Measurements from ENCODE around the gene ENG. TPM values are rescaled to one million over a fixed set of nuclear protein-coding genes. Genes with fewer than 3 reads are reported as not detected.
"Not testable (repeated sequence)": the region's sequence is repeated elsewhere in the genome, so short reads cannot be mapped to it uniquely, and the experiment has no call there.

The ENG gene
- 5.1 TPM for total RNA-seq (ENCODE audit: insufficient read depth, low replicate concordance)

DNA sequence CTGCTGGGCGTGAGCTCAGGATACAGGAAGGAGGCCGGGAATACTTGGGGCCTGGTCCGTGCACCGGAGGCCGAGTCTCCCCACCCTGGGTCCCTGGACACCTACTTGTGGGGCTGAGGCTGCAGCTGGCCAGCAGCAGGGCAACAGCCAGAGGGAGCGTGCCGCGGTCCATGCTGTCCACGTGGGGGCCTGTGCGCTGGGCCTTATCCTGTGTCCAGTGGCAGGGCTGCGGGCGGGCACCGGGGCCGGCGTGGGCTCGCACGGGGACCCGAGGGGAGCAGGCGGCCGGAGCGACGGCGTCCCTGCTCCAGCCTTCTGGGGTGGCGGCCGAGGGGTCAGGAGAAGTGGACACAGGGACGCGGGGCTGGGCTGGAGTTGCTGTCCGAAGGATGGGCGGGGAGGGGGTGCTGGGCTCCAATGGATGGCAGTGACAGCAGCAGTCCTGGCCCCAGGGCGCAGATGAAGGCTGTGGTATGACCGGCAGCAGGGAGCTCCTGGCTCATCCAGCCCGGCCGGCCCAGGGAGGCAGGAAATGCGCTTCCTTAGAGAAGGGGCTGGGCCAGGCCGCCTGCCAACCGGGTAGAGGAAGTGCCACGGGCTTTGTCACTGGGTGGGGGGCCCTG is at the start of gene ENG:
TSS of gene ENG (minus strand) at position 475 of the 623 bp plus-strand sequence. CDS start at position 172, 303 bp downstream.
- DNase-seq (ENCODE audit: low spot score): peak; percentile 79

DNA sequence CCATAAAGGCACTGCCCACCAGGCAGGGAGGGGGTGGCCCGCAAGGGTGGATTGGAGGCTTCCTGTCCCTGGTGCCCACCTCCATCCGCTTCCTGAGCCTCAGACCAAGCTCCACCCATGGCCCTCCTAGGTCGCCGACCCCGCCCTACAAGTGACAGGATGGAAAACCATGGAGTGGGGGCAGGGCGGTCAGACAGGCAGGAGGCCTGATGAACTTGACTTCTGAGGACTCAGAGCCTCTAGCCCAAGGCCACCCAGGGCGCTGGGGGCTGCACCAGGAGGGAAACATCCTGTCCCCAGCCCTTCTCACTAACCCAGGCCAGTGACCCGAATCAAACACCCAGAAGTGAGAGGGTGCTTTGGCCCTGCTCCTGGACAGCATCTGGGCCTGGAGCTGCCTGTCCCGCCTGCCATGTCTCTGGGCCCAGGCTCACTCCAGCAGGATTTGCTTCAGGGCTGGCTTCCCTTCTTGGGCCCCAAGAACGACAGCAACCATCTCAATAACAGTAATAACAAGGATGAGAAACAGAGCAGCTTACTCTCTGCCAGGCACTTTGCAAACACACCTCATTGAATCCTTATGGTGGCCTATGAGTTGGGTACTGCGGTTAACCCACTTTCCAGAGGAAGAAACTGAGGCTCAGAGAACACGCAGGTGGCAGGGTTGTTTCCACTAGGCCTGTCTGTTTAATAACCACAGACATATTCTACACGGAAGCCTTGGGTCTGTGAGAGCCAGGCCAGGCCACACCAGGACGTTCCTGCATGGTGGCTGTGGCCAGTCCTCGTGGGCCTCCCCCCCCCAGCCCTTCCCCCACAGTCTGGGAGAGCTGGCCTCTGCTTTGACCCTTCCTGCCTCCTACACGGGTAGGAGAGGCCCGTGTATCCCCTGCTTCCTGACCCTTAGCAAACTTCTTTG is 49.4 kb upstream of the ENG start:
- DNase-seq (ENCODE audit: low spot score): no peak

DNA sequence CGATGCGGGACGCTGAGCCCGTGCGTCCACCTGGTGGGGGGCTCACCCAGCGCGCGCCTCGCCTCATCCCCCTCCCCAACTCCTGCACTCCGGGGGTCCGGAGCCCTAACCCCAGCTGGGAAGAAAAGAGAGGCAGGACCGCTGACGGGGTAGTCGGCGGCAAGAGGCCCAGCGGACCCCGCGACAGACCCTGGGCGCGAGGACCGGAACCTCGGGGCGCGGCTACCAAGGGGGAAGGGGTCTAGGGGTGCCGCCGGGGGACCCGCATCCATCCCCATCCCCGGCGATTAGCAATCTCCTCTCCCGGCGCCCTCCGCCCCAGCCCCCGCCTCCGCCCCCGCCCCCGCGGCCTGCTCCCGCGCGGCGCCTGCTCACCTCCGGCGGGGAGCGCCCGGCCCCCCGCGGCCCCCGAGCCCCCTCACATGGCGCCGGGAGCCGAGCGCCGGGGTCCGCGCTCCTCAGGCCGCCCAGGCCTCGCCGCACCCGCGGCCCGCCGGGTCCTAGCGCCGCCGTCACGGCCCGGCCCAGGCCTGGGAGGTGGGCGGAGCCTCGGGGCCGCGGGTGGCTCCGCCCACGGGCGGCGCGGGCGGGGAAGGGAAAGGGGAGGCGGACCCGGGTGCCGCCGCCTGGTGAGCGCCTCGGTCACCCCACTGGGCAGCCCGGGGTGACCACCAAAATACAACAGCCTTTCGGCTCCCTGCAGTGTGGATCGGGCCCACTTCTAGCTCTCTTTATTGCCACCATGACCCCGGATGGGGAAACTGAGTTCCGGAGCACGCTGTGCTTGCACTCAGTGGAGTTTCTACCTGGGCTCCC is 44.9 kb upstream of the ENG start, which contains the start of gene ST6GALNAC6:
TSS of gene ST6GALNAC6 (minus strand) at position 476 of the 816 bp plus-strand sequence. CDS start 1,622 bp downstream, outside the sequence.
- peak; percentile 83 for DNase-seq (ENCODE audit: low spot score)

DNA sequence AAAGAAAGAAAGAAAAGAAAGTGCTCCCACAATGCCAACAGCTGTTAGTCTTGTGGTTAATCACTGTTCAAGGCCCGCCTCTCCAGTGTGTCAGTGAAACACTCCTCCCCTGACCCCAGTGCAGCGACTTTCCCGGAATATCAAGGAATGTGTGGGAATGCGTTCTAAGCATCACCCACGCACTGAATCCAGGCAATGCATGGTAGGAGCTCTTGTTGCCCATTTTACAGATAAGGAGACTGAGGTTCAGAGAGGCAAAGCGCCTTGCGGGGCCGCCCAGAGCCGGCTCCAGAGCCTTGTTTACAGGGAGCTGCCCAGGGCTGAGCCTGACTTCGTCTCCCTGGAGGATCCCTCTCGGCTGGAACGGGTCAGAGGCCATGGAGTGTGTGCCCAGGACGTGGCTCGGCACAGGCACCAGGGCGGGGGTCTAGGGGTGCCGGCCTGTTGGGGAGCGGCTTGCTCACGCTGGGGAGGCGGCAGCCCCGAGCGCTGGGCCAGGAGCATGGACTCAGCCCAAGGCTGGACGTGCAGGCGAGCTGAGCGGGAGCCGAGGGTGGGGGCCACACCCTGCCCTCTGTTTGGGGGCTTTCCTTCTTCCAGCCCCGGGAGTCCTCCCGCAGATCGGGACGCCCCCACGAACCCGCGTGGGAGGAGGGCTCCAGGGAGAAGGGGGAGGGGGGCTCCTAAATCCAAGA is 44.1 kb upstream of the ENG start:
- DNase-seq (ENCODE audit: low spot score): peak; percentile 70

DNA sequence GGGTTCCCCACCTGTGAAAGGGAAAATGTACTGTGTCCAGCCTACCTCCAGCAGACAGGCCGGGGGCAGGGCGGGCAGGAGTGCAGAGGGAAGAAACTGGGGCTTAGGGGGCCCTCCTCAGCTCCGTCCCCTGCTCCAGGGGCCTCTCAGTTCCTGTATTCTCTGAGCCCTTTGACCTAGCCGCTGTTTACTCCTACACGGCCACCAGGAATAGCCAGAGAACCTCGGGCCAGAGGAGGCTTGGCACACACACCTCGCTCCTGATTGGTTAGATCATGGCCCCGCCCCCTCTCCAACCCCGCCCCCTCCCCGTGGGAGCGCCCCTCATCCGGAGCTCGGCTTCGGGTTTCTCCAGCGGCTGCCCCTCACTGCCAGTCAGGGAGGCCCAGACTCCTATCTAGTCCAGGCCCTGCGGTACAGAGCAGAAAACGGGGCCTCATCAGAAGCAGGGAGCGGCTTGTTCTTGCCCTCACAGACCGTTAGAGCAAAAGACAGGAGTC is 42.8 kb upstream of the ENG start:
- DNase-seq (ENCODE audit: low spot score): peak; percentile 77

DNA sequence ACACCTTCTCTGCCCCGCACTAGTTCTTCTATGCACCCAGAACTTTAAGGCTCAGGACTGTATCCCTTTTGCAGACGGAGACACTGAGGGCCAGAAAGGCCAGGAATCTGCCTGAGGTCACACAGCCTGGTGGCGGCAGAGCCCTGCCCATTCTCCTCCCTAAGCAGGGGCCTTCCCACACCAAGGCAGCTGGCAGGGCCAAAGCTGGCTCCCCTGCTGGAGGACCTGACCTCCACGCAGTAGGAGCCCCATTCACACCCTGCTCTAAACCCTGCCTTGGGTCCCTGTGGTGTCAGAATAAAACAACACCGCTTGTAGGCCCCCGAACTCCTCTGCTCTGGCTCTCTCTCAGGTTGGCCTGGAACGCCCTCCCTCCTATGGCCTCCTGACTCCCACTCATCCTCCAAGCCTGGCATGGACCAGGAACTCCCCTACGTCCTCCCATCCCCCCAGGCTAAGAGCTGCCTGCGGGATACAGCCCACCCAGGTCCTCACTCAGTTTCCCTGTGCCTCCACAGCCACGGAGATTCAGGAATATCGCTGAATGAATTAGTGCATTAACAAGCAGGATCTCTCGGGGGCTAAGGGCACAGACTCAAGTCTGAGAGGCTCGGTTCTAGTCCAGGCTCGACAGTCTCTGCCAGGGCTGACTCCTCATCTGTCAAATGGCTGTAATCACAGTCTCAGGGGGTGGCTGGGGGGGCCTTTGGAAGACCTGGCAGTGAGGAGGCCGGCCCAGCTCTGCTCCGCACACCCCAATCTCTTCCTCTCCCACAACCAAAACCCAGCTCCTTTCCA is 42.1 kb upstream of the ENG start:
- DNase-seq (ENCODE audit: low spot score): no peak

DNA sequence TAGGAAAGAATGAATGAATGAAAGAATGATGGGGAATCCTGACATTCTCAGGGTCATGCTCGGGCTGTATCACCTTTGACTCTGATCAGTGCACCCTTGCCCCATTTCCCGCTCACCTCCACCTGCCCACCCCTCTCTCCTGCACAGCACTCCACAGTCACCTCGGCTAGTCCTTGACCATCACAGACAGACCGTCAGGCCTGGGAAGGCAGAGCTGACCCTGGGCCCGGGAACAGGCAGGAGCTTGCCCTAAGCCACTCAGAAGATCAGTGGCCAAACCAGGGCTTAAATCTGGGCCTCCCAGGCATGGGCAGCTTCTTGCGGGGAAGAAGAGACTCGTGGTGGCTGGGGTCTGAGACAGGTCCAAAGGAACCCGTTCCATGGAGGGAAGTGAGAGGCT is 41.4 kb upstream of the ENG start:
- no peak for DNase-seq (ENCODE audit: low spot score)

DNA sequence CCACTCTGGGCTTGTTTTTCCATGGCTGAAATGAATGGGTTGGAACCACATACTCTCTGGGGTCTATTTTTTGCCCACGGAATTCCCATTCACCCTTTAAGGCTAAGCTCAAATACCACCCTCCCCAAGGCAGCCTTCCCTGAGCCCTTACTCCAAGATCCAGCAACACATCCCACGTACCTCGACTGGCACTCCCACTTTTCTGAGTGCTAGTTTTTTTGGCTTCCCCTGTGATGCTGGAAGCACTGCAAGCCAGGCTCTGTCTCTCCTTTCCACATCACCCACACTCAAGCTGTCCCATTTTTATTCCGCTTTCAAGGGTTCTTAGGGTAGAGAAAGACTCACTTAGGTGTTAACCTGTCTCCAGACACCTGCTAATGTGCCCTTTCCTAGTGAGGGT is 38.9 kb upstream of the ENG start:
- no peak for DNase-seq (ENCODE audit: low spot score)

DNA sequence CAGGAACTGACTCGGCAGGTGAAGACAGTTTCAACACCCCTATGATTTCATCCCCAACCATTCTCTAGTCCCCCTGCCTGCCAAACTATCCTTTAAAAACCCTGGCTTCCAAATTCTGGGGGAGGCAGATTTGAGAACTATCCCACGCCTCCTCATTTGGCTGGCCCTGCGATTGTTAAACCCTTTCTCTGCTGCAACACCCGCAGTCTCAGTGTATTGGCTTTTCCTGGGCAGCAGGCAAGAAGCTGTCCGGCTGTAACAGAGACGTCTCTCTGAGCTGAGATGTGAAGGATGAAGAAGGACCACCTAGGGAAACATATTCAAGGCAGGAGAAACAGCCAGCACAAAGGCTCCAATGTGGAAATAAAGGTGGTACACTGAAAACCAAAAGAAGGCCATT is 38.4 kb upstream of the ENG start:
- DNase-seq (ENCODE audit: low spot score): no peak

DNA sequence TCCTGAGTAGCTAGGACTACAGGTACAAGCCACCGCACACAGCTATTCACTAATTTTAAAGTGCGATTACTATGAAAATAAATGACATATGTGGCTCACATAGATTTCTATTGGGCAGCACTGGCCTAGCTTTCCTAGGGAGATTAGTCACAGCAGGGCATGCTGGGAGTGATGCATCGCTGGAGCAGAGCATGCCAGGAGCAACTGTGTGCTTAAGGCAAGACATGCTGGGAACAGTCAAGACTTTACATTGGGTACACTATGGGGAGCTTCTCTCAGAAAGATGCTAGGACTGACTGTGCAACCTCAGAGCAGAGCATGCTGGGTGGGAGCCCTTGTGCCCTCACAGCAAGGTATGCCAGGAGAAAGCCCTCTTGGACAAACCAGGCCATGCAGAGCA is 35.6 kb upstream of the ENG start:
- no peak for DNase-seq (ENCODE audit: low spot score)

DNA sequence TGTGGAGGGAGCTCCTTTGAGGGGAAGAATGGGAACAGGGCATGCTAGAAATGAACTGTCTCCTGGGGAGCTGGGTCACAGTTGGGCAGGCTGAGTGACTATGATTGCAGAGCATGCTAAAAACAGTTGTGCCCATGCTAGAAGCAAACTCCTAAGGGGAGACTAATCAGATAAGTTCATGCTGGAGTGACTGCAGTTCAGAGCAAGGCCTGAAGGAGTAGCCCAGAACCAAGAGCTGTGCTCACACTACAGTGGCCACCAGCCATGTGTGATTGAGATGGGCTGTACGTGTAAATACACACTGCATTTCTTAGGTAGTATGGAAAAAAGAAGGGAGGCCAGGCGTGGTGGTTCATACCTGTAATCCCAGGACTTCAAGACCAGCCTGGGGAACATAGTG is 33.3 kb upstream of the ENG start:
- no peak for DNase-seq (ENCODE audit: low spot score)

DNA sequence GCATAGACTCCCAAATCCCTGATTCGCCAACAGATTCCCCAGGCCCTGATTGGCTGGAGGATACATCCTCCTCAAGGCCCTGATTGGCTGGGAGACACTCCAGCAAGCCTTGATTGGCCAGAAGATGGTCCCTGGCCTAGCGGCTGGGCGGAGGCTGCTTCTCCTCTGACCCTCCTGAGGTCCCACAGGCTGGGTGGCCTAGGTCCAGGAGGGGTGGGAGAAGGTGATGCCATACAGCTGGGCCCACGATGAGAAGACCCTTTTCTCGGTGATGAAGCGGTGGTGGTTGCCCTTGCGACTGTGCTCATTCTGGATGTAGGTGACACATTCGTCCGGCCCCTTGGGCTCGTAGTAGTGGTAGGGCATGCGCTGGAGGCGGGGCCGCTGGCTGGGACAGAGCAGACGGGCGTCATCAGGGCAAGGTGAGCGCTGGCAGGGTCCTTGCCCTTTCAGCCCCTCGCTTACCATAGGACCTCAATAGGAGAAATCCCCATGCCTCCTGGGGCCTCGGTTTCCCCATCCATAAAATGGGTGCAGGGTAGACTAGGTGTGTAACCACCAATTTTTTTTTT is 32.0 kb upstream of the ENG start:
- no peak for DNase-seq (ENCODE audit: low spot score)

DNA sequence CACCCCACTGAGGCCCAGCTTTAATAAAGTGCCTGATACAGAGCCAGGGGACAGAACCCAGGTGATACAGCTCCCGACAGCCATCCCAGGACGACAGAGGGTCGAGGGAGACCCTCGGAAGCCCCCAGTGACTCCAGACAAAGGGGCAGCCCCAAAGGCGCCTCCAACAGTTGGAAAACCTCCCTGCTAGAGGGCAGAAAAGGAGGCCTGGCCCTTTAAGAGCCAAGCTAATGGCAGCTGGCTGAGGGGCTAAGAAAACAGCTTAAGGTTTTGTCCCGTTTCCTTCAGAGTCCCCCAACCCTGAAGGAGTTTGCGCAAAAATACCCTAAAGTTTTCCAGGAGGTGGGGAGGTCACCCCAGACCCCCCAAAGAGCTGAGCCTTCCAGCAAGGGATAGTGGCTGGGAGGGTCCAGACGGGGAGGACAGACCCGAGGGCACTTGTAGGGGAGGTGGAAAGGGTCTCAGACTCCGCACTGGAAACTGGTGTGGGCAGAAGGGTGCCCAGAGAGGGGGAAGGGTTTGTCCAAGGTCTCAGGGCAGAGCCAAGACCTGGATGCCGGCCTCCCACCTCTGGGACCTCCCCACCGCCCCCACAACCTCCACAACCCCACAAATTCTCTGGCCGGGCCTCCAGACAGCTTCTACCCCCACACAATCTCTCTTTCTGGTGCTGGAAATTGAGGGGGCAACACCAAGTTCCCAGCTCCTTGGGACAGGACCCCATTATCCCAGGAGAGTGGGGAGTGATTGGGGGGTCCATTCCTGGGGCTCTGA is 31.2 kb upstream of the ENG start:
- DNase-seq (ENCODE audit: low spot score): no peak

DNA sequence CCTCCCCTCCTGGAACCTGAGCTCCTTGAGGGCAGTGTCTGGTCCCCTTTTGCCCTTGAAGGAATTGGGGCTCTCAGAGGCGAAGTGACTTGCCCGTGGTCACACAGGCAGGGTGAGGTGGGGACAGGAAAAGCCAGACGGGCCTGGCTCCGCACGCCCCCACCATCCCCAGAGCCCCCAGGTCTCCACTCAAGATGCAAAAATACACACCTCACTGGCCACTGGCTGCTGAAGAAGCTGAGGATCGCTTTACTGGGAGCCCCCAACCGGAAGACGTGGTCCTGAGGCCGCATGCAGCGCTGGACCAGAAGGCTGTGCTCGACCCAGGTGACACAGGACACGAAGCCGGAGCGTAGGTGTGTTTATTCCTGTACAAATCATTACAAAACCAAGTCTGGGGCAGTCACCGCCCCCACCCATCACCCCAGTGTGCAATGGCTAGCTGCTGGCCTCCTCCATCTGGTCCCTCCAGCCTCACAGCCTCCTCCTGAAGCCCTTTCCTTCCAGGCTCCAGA is 30.6 kb upstream of the ENG start:
- no peak for DNase-seq (ENCODE audit: low spot score)

DNA sequence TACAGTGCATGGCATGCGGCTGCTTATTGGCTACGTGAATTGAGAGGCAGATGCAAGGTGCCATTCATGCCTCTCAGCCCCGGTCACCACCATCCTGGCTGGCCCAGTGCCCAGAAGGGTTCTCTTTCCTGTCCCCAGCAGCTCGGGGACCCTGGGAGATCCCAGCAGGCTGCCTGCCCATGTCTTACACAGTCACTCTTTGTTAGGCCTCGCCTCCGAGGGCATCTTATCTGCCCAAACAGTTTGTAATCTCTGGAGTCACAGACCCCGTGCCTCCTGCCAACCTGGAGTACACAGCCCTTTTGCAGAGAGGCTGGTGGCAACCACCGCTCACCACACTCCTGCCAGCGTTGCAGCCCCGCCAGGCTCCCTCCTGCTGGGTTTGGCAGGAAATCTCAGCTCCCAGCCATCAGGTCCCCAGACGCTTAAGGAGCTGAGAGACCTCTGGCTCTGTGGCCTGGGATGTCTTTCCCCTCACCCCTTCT is 30.0 kb upstream of the ENG start:
- DNase-seq (ENCODE audit: low spot score): no peak

DNA sequence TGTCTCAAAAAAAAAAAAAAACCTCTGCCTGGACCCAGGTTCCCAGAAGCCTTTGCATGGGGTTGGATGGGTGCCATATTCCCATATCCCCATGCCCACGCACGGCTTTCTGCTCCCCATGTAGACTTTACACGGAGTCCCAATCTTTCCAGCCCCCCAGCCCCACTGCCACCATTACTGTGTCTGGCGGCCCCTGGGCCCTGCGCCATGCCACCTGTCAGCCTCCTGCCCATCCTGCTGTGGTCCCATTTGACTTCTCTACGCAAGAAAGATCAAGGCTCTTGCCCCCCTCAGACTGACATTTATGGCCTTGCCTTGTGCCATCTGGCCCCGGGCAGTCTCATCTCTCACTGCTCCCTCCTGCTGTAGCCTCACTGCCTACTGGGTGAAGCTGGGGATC is 29.5 kb upstream of the ENG start:
- no peak for DNase-seq (ENCODE audit: low spot score)

DNA sequence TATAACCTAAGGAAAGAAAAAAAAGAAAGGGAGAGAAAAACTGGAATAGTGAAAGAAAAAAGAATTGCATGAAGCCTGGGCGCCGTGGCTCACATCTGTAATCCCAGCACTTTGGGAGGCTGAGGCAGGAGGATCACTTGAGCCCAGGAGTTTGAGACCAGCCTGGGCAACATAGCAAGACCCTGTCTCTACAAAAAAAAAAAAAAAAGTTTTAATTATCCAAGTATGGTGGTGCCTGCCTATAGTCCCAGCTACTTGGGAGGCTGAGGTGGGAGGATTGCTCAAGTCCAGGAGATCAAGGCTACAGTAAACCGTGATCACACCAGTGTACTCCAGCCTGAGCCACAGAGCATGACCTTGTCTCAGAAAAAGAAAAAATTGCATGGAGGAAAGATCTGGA is 27.3 kb upstream of the ENG start:
- DNase-seq (ENCODE audit: low spot score): not testable (repeated sequence)

DNA sequence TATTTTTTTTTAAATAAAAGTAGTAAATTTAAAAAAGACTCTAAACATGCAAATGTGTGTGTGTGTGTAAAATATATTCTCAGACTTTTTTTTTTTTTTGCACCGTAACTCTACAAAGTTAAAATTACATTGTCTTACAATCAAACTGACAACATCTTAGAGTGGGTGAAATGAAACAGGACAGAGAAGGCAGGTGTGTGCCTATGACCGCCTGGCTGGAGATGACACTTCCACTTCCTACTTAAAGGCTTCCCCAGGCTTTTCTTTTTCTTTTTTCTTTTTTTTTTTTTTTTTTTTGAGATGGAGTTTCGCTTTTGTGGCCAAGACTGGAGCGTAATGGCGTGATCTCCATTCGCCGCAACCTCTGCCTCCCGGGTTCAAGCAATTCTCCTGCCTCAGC is 25.7 kb upstream of the ENG start:
- no peak for DNase-seq (ENCODE audit: low spot score)

Measured in umbilical cord (tissue), 2 donors.